MM.1S (cell line): ENCODE results near the gene DCAF12L2.

Experiments used
- DNase-seq: peaks from one replicate; pipeline ENCODE4 v3.0.0-alpha.2; 2015
- H2AFZ ChIP-seq: fragments of 300-600 bp; sonication (generic); 2 replicates; pipeline ENCODE4 v1.6.0; 2016; ENCODE audit warnings: antibody characterized with exemption, low read length
- H3F3A ChIP-seq: fragments of 300-600 bp; sonication (generic); 2 replicates; pipeline ENCODE4 v1.6.1; 2016; ENCODE audit warnings: mild to moderate bottlenecking, antibody characterized with exemption, low read length, moderate library complexity, mixed read lengths; ENCODE audit not compliant: insufficient read depth
- H3K27ac ChIP-seq: fragments of 300-600 bp; sonication (generic); 2 replicates; pipeline ENCODE4 v1.5.1; 2016; ENCODE audit warnings: mild to moderate bottlenecking, low read length
- H3K27me3 ChIP-seq: fragments of 300-600 bp; sonication (generic); replicated peaks from 2 replicates; pipeline ENCODE4 v1.6.0; 2016; ENCODE audit warnings: low read length; ENCODE audit not compliant: insufficient read depth
- H3K36me3 ChIP-seq: fragments of 300-600 bp; sonication (generic); replicated peaks from 2 replicates; pipeline ENCODE4 v1.6.1; 2016; ENCODE audit warnings: mild to moderate bottlenecking, low read length, mixed read lengths; ENCODE audit not compliant: insufficient read depth
- H3K4me1 ChIP-seq: fragments of 300-600 bp; sonication (generic); 2 replicates; pipeline ENCODE4 v1.6.1; 2016; ENCODE audit warnings: low read length, mixed read lengths
- H3K4me2 ChIP-seq: fragments of 300-600 bp; sonication (generic); 2 replicates; pipeline ENCODE4 v1.6.0; 2016; ENCODE audit warnings: low read depth, low read length
- H3K4me3 ChIP-seq: fragments of 300-600 bp; sonication (generic); 2 replicates; pipeline ENCODE4 v1.5.1; 2016; ENCODE audit warnings: low read length, mixed read lengths
- H3K79me2 ChIP-seq: fragments of 300-600 bp; sonication (generic); 2 replicates; pipeline ENCODE4 v1.6.1; 2016; ENCODE audit warnings: mixed run types, low read length, mixed read lengths
- H3K9ac ChIP-seq: fragments of 300-600 bp; sonication (generic); 2 replicates; pipeline ENCODE4 v1.6.1; 2016; ENCODE audit warnings: low read length, mixed read lengths
- H3K9me2 ChIP-seq: fragments of 300-600 bp; sonication (generic); replicated peaks from 2 replicates; pipeline ENCODE4 v1.6.1; 2016; ENCODE audit warnings: mild to moderate bottlenecking, low read length, mixed read lengths; ENCODE audit not compliant: insufficient read depth
- H3K9me3 ChIP-seq: fragments of 300-600 bp; sonication (generic); replicated peaks from 2 replicates; pipeline ENCODE4 v1.6.1; 2016; ENCODE audit warnings: mild to moderate bottlenecking, low read length, mixed read lengths; ENCODE audit not compliant: insufficient read depth
- H4K20me1 ChIP-seq: fragments of 300-600 bp; sonication (generic); 2 replicates; pipeline ENCODE4 v1.6.1; 2016; ENCODE audit warnings: mild to moderate bottlenecking, low read length, moderate library complexity, mixed read lengths; ENCODE audit not compliant: insufficient read depth
- EZH2 ChIP-seq: fragments of 300-600 bp; sonication (generic); optimal IDR thresholded peaks from 2 replicates; pipeline ENCODE3; 2017; ENCODE audit warnings: low read depth, mild to moderate bottlenecking, antibody characterized with exemption, low read length, mixed read lengths
- EZH2phosphoT487 ChIP-seq: fragments of 300-600 bp; sonication (generic); IDR thresholded peaks from 2 replicates; pipeline ENCODE4 v1.6.1; 2018; ENCODE audit warnings: antibody characterized with exemption, low read length
- TF ChIP-seq, protein P1 (sequence below): fragments of 300-600 bp; sonication (generic); IDR thresholded peaks from 2 replicates; pipeline ENCODE4 v1.5.1; 2016; ENCODE audit warnings: antibody characterized with exemption, low read length, mixed read lengths

The DCAF12L2 gene

DNA sequence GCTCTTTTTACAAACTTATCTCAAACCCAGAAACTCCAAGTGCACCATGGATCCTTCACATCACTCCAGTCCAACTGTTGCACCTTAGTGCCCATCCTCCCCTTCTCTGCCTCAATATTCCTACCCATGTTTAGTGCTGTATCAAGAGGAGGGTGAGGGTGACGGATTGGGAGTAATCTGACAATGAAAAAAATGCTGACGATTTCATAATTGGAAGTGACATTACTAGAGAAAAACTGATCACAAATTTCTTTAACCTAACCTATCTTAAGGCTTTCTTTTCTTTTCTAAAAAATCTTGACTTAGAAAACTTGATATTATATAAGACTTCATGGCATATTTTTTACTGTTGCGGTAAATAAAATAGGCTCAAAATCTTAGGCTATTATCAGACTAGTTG is 1.5 kb upstream of the DCAF12L2 start:
- Histone ChIP-seq H3F3A (no peaks in the 10 kb centered on the region), H3K4me2 (no peak overlapping the region), H3K27ac (no peak overlapping the region), H3K9me3 (no peaks in the 10 kb centered on the region), H3K79me2 (no peaks in the 10 kb centered on the region), H3K36me3 (no peaks in the 10 kb centered on the region), H3K9me2 (no peaks in the 10 kb centered on the region), H3K27me3 (no peaks in the 10 kb centered on the region), H3K4me3 (no peak overlapping the region), H3K9ac (no peak overlapping the region), H4K20me1 (no peaks in the 10 kb centered on the region), H3K4me1 (no peaks in the 10 kb centered on the region), H2AFZ (no peak overlapping the region)
- no peak for DNase-seq
- no peak for TF ChIP-seq EZH2phosphoT487
- TF ChIP-seq, protein P1, sequence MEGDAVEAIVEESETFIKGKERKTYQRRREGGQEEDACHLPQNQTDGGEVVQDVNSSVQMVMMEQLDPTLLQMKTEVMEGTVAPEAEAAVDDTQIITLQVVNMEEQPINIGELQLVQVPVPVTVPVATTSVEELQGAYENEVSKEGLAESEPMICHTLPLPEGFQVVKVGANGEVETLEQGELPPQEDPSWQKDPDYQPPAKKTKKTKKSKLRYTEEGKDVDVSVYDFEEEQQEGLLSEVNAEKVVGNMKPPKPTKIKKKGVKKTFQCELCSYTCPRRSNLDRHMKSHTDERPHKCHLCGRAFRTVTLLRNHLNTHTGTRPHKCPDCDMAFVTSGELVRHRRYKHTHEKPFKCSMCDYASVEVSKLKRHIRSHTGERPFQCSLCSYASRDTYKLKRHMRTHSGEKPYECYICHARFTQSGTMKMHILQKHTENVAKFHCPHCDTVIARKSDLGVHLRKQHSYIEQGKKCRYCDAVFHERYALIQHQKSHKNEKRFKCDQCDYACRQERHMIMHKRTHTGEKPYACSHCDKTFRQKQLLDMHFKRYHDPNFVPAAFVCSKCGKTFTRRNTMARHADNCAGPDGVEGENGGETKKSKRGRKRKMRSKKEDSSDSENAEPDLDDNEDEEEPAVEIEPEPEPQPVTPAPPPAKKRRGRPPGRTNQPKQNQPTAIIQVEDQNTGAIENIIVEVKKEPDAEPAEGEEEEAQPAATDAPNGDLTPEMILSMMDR = no peak
- TF ChIP-seq EZH2 = no peak

- H3K9me2 ChIP-seq = no peaks in the 10 kb centered on the region
- H3K9me3 ChIP-seq = no peaks in the 10 kb centered on the region
- H4K20me1 ChIP-seq = no peaks in the 10 kb centered on the region
- no peak for TF ChIP-seq EZH2phosphoT487
- no peak for TF ChIP-seq EZH2
- TF ChIP-seq, protein P1 = no peak
- no peaks in the 10 kb centered on the region for H3K79me2 ChIP-seq
- H3F3A ChIP-seq = no peaks in the 10 kb centered on the region
- no peaks in the 10 kb centered on the region for H3K4me1 ChIP-seq
- no peak overlapping the region for H3K4me2 ChIP-seq
- H3K36me3 ChIP-seq = no peaks in the 10 kb centered on the region
- DNase-seq = no peak
- no peak overlapping the region for H3K4me3 ChIP-seq
- no peak overlapping the region for H2AFZ ChIP-seq
- no peak overlapping the region for H3K9ac ChIP-seq
- no peaks in the 10 kb centered on the region for H3K27me3 ChIP-seq
- no peak overlapping the region for H3K27ac ChIP-seq
These were observed 728 bp downstream of the DCAF12L2 start for GRCh38 chrX:126165401-126165720.

DNA sequence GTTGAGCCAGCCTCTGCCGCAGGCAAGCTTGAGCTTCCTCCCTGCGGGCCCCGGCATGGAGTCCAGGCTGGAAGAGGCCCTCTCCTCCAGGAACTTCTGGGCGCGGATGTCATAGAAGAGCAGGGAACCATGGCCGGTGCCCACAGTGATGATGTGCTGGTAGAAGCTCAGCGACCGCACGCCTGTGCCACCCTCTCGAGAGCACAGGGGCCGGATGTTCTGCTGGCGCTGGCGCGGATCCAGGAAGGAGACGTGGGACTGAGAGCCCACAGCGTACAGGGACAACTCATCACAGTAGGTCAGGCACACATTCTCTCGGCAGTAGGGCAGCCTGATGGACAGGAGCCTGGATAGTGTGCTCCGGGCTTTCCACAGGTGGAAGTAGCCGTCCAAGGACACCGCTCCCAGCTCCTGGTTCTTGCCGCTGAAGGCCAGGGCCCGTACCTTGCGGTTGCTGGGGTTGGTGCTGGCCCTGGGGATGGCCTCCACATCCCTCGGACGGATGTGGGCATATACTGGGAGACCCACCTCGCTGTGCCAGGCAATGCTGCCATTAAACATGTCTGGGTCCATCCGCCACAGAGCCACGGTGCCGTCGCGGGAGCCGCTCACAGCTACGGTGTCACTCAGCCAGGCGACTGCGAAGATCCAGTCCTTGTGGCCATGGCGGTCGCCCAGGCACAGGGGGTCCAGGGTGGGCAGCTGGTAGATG is 1.2 kb downstream of the DCAF12L2 start:
- no peaks in the 10 kb centered on the region for H3F3A ChIP-seq
- H3K27me3 ChIP-seq = no peaks in the 10 kb centered on the region
- H3K27ac ChIP-seq = no peak overlapping the region
- H3K9me3 ChIP-seq = no peaks in the 10 kb centered on the region
- H3K4me1 ChIP-seq = no peaks in the 10 kb centered on the region
- no peak overlapping the region for H3K4me2 ChIP-seq
- no peaks in the 10 kb centered on the region for H3K9me2 ChIP-seq
- H3K36me3 ChIP-seq = no peaks in the 10 kb centered on the region
- H3K9ac ChIP-seq = no peak overlapping the region
- H3K79me2 ChIP-seq = no peaks in the 10 kb centered on the region
- no peak for DNase-seq
- no peak overlapping the region for H2AFZ ChIP-seq
- H4K20me1 ChIP-seq = no peaks in the 10 kb centered on the region
- H3K4me3 ChIP-seq = no peak overlapping the region
- TF ChIP-seq, protein P1 = no peak
- TF ChIP-seq EZH2 = no peak
- no peak for TF ChIP-seq EZH2phosphoT487
